Mesenchymal stem cell (in vitro differentiated cells and primary cell): ENCODE measurements around the gene MAPK8IP2.

Experiments
- DNase-seq: peaks from one replicate; pipeline ENCODE4 v3.0.0-alpha.2; 2013
- H2AFZ ChIP-seq: one replicate; pipeline ENCODE4 v1.6.1; 2013; ENCODE audit warnings: low read depth, mild to moderate bottlenecking, control low read depth, inconsistent platforms, low read length, moderate library complexity
- H2AK5ac ChIP-seq: 2 replicates; pipeline ENCODE4 v1.6.1; 2013; ENCODE audit warnings: low read length, moderate library complexity, mild to moderate bottlenecking, inconsistent platforms; ENCODE audit not compliant: severe bottlenecking
- H2BK120ac ChIP-seq: one replicate; pipeline ENCODE4 v1.6.1; 2013; ENCODE audit warnings: low read depth, mild to moderate bottlenecking, inconsistent platforms, low read length, moderate library complexity
- H2BK12ac ChIP-seq, 2 experiments: one replicate each; pipeline ENCODE4 v1.6.1; 2013; ENCODE audit warnings: inconsistent platforms in 2 of 2, low read length in 2 of 2, mild to moderate bottlenecking in 2 of 2, moderate library complexity in 2 of 2, control low read depth in 1 of 2
- H2BK15ac ChIP-seq: one replicate; pipeline ENCODE4 v1.6.1; 2013; ENCODE audit warnings: mild to moderate bottlenecking, low read depth, inconsistent platforms; ENCODE audit not compliant: poor library complexity, severe bottlenecking
- H2BK5ac ChIP-seq: 2 replicates; pipeline ENCODE4 v1.6.1; 2013; ENCODE audit warnings: low read depth, mild to moderate bottlenecking, low read length, control low read depth, inconsistent platforms; ENCODE audit not compliant: poor library complexity, severe bottlenecking
- H3K14ac ChIP-seq, 2 experiments: one replicate each; pipeline ENCODE4 v1.6.1; 2013; ENCODE audit warnings: inconsistent platforms in 2 of 2, low read length in 2 of 2, control low read depth in 1 of 2, mild to moderate bottlenecking in 1 of 2, moderate library complexity in 1 of 2
- H3K18ac ChIP-seq, 2 experiments: one replicate each; pipeline ENCODE4 v1.6.1; 2013; ENCODE audit warnings: inconsistent platforms in 2 of 2, low read length in 2 of 2, control low read depth in 1 of 2, low read depth in 1 of 2, mild to moderate bottlenecking in 1 of 2
- H3K23ac ChIP-seq, 2 experiments: one replicate each; pipeline ENCODE4 v1.6.1; 2013; ENCODE audit warnings: inconsistent platforms in 2 of 2, low read length in 2 of 2, mild to moderate bottlenecking in 2 of 2, moderate library complexity in 2 of 2, control low read depth in 1 of 2
- H3K27ac ChIP-seq: 2 replicates; pipeline ENCODE4 v1.5.1; 2013; ENCODE audit warnings: mild to moderate bottlenecking, moderate library complexity, low read length, control low read depth, inconsistent platforms; ENCODE audit not compliant: poor library complexity, severe bottlenecking
- H3K27me3 ChIP-seq, 2 experiments: 2 replicates each; pipeline versions ENCODE4 v1.6.1 to v1.7.0; 2013; ENCODE audit warnings: low read length in 2 of 2, mild to moderate bottlenecking in 2 of 2, moderate library complexity in 2 of 2, control low read depth in 1 of 2, inconsistent platforms in 1 of 2; ENCODE audit not compliant: control insufficient read depth in 1 of 2, insufficient read depth in 1 of 2
- H3K36me3 ChIP-seq, 2 experiments: 2 replicates each; pipeline versions ENCODE4 v1.6.1 to v1.7.0; 2013; ENCODE audit warnings: low read length in 2 of 2, control low read depth in 1 of 2, inconsistent platforms in 1 of 2, low read depth in 1 of 2, mild to moderate bottlenecking in 1 of 2; ENCODE audit not compliant: insufficient read depth in 2 of 2, control insufficient read depth in 1 of 2
- H3K4ac ChIP-seq, 2 experiments: one replicate each; pipeline ENCODE4 v1.6.1; 2013; ENCODE audit warnings: inconsistent platforms in 2 of 2, low read length in 2 of 2, mild to moderate bottlenecking in 2 of 2, moderate library complexity in 2 of 2, control low read depth in 1 of 2, low read depth in 1 of 2
- H3K4me1 ChIP-seq: 2 replicates; pipeline ENCODE4 v1.6.1; 2013; ENCODE audit warnings: low read depth, low read length, control low read depth; ENCODE audit not compliant: control insufficient read depth, insufficient read depth
- H3K4me2 ChIP-seq: 2 replicates; pipeline ENCODE4 v1.6.1; 2013; ENCODE audit warnings: low read length, mild to moderate bottlenecking, inconsistent platforms; ENCODE audit not compliant: poor library complexity, severe bottlenecking
- H3K4me3 ChIP-seq, 2 experiments: 2 replicates each; pipeline versions ENCODE4 v1.5.1 to v1.7.0; 2013; ENCODE audit warnings: low read length in 2 of 2, mild to moderate bottlenecking in 2 of 2, control low read depth in 1 of 2, low read depth in 1 of 2; ENCODE audit not compliant: insufficient read depth in 1 of 2
- H3K79me1 ChIP-seq: replicated peaks from 2 replicates; pipeline ENCODE4 v1.6.1; 2013; ENCODE audit warnings: mild to moderate bottlenecking, control low read depth, low read length, inconsistent platforms; ENCODE audit not compliant: poor library complexity, severe bottlenecking
- H3K9ac ChIP-seq: 2 replicates; pipeline ENCODE4 v1.7.0; 2013; ENCODE audit warnings: mild to moderate bottlenecking, low read length, moderate library complexity
- H3K9me3 ChIP-seq: 2 replicates; pipeline ENCODE4 v1.7.0; 2013; ENCODE audit warnings: mild to moderate bottlenecking, low read length; ENCODE audit not compliant: control insufficient read depth
- H4K8ac ChIP-seq: one replicate; pipeline ENCODE4 v1.6.1; 2013; ENCODE audit warnings: inconsistent platforms, mild to moderate bottlenecking, low read length, moderate library complexity
- H4K91ac ChIP-seq: one replicate; pipeline ENCODE4 v1.6.1; 2013; ENCODE audit warnings: mild to moderate bottlenecking, low read length, inconsistent platforms
- WGBS: methylation state at CpG from one replicate; pipeline ENCODE4 v1.1.7; 2013; ENCODE audit warnings: mixed read lengths; 5-methylcytosine and 5-hydroxymethylcytosine counted together

The MAPK8IP2 gene

GRCh38 chr22:50578776-50579310 is 21.8 kb upstream of the MAPK8IP2 start:
- Histone ChIP-seq H3K4me3 (peak overlapping the region in 1 of 2 experiments; percentile 18), H2AK5ac (no peak overlapping the region), H3K4me1 (peaks cover 23% of the 10 kb centered on the region), H2BK12ac (no peak overlapping the region), H3K9me3 (no peaks in the 10 kb centered on the region), H3K79me1 (peaks cover 21% of the 10 kb centered on the region), H3K14ac (no peak overlapping the region), H3K18ac (no peak overlapping the region), H2BK120ac (no peak overlapping the region), H3K27ac (no peak overlapping the region), H3K36me3 (peaks cover 14 to 67% of the 10 kb centered on the region in 2 experiments), H3K4ac (no peak overlapping the region), H2AFZ (no peak overlapping the region), H3K23ac (no peak overlapping the region), H3K4me2 (no peak overlapping the region), H2BK15ac (no peak overlapping the region), H4K8ac (no peak overlapping the region), H4K91ac (no peak overlapping the region), H2BK5ac (no peak overlapping the region), H3K9ac (peak overlapping the region; percentile 17), H3K27me3 (peaks cover 0 to 14% of the 10 kb centered on the region in 2 experiments)
- WGBS: 83% methylated on average over 7 of the region's 8 CpGs
- DNase-seq: no peak

- no peak overlapping the region for H3K27ac ChIP-seq
- H3K18ac ChIP-seq: no peak overlapping the region
- H2BK12ac ChIP-seq: no peak overlapping the region
- no peak overlapping the region for H2AFZ ChIP-seq
- no peak overlapping the region for H3K4ac ChIP-seq
- H3K79me1 ChIP-seq: peaks cover 21% of the 10 kb centered on the region
- DNase-seq: no peak
- H3K9ac ChIP-seq: no peak overlapping the region
- H3K14ac ChIP-seq: no peak overlapping the region
- no peak overlapping the region for H2BK5ac ChIP-seq
- no peak overlapping the region for H4K8ac ChIP-seq
- H3K4me3 ChIP-seq: no peak overlapping the region
- H2BK15ac ChIP-seq: no peak overlapping the region
- no peak overlapping the region for H3K23ac ChIP-seq
- H2AK5ac ChIP-seq: no peak overlapping the region
- H3K27me3 ChIP-seq: peaks cover 0 to 14% of the 10 kb centered on the region in 2 experiments
- peaks cover 23% of the 10 kb centered on the region for H3K4me1 ChIP-seq
- no peak overlapping the region for H3K4me2 ChIP-seq
- no peaks in the 10 kb centered on the region for H3K9me3 ChIP-seq
- H2BK120ac ChIP-seq: no peak overlapping the region
- H4K91ac ChIP-seq: no peak overlapping the region
- WGBS: 100% methylated on average over 1 of the region's 4 CpGs
- peaks cover 17 to 58% of the 10 kb centered on the region in 2 experiments for H3K36me3 ChIP-seq
These were observed 20.8 kb upstream of the MAPK8IP2 start for GRCh38 chr22:50579752-50580151.

GRCh38 chr22:50581031-50581949 is 19.3 kb upstream of the MAPK8IP2 start:
- Histone ChIP-seq H3K4me1 (peaks cover 23% of the 10 kb centered on the region), H3K9ac (peak overlapping the region; percentile 97), H2BK120ac (no peak overlapping the region), H3K14ac (peak overlapping the region in 1 of 2 experiments; percentile 6), H3K18ac (peak overlapping the region in 1 of 2 experiments; percentile 99), H3K27ac (no peak overlapping the region), H3K9me3 (no peaks in the 10 kb centered on the region), H2AK5ac (no peak overlapping the region), H2AFZ (no peak overlapping the region), H3K27me3 (peaks cover 0 to 14% of the 10 kb centered on the region in 2 experiments), H3K23ac (no peak overlapping the region), H2BK12ac (peak overlapping the region in 1 of 2 experiments; percentile 4), H3K4me3 (peak overlapping the region; percentile 84 to 93), H2BK5ac (no peak overlapping the region), H2BK15ac (no peak overlapping the region), H4K8ac (no peak overlapping the region), H3K4me2 (peak overlapping the region; percentile 29), H3K79me1 (peaks cover 21% of the 10 kb centered on the region), H3K36me3 (peaks cover 17 to 49% of the 10 kb centered on the region in 2 experiments), H4K91ac (no peak overlapping the region), H3K4ac (peak overlapping the region in 1 of 2 experiments; percentile 13)
- peak; percentile 18 for DNase-seq
- WGBS: 95% methylated on average over 22 of the region's 22 CpGs

DNA sequence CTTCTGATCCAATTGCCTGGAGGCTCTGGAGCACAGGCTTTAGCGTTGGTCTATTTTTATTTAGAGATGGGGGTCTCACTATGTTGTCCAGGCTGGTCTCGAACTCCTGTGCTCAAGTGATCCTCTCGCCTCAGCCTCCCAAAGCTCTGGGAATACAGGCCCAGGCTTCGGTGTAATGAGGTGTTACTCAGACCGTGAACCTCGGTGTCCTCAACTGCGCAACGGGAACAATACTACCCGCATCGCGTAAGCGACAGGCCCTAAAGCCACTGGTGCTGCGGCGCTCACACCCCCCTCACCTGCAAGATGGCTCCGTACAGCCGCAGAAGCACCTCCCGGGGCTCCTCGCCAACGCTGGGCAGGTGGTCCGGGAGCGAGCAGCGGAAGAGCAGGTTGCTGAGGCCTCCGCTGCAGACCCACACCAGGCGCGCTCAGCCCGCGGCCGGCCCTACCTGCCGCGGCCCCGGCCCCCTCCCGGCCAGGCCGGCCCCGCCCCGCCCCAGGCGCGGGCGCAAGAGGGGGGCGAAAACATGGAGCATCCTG is 18.6 kb upstream of the MAPK8IP2 start:
- WGBS: 13% methylated on average over 37 of the region's 39 CpGs

More for the DNA sequence above, 18.6 kb upstream of the MAPK8IP2 start:
- Histone ChIP-seq H3K27me3 (peaks cover 0 to 7% of the 10 kb centered on the region in 2 experiments), H3K4me2 (peak overlapping the region; percentile 60), H2BK15ac (no peak overlapping the region), H3K79me1 (peaks cover 21% of the 10 kb centered on the region), H3K9ac (peak overlapping the region; percentile 97), H2BK120ac (peak overlapping the region; percentile 81), H2BK12ac (no peak overlapping the region), H4K91ac (peak overlapping the region; percentile 97), H4K8ac (peak overlapping the region; percentile 98), H3K4me3 (peak overlapping the region; percentile 84 to 93), H2AK5ac (no peak overlapping the region), H3K18ac (peak overlapping the region; percentile 99 to 100), H2BK5ac (peak overlapping the region; percentile 83), H3K9me3 (no peaks in the 10 kb centered on the region), H3K14ac (peak overlapping the region in 1 of 2 experiments; percentile 98), H3K4me1 (peaks cover 23% of the 10 kb centered on the region), H2AFZ (peak overlapping the region; percentile 49), H3K23ac (peak overlapping the region in 1 of 2 experiments; percentile 76), H3K27ac (no peak overlapping the region), H3K4ac (peak overlapping the region; percentile 79 to 98), H3K36me3 (peaks cover 17 to 42% of the 10 kb centered on the region in 2 experiments)
- DNase-seq: peak; percentile 29
